HS-5 (cell line): Measurements from ENCODE around the gene LARGE2.

Source experiments
- DNase-seq: peaks from one replicate; pipeline ENCODE4 v3.0.0-alpha.2; 2012; ENCODE audit warnings: low read depth

LARGE2 gene

GRCh38 chr11:45930031-45930794, 7.8 kb downstream of the LARGE2 start:
- no peak for DNase-seq

GRCh38 chr11:45930951-45931570, 8.6 kb downstream of the LARGE2 start:
- no peak for DNase-seq

- DNase-seq: no peak
Observed at GRCh38 chr11:45931739-45932138, 9.3 kb downstream of the LARGE2 start.

GRCh38 chr11:45932217-45932616, 9.8 kb downstream of the LARGE2 start:
- no peak for DNase-seq

- peak; percentile 6 for DNase-seq
Observed at GRCh38 chr11:45933131-45933831, 10.8 kb downstream of the LARGE2 start.

- DNase-seq: no peak
Observed at GRCh38 chr11:45933846-45934579, 11.6 kb downstream of the LARGE2 start.

GRCh38 chr11:45934580-45935318, 12.3 kb downstream of the LARGE2 start:
- no peak for DNase-seq

- DNase-seq: no peak
Observed at GRCh38 chr11:45935349-45936064, 13.1 kb downstream of the LARGE2 start.

- no peak for DNase-seq
Observed at GRCh38 chr11:45936511-45937054, 14.1 kb downstream of the LARGE2 start.

- no peak for DNase-seq
Observed at GRCh38 chr11:45937916-45938315, 15.5 kb downstream of the LARGE2 start.

- DNase-seq: no peak
Observed at GRCh38 chr11:45939836-45940235, 17.4 kb downstream of the LARGE2 start.

- no peak for DNase-seq
Observed at GRCh38 chr11:45941285-45941684, 18.8 kb downstream of the LARGE2 start.

GRCh38 chr11:45942381-45942780, 19.9 kb downstream of the LARGE2 start:
- no peak for DNase-seq

GRCh38 chr11:45945397-45945999, 23.0 kb downstream of the LARGE2 start:
- no peak for DNase-seq

GRCh38 chr11:45947885-45948284, 25.4 kb downstream of the LARGE2 start:
- DNase-seq: no peak

- DNase-seq: no peak
Observed at GRCh38 chr11:45948356-45948755, 25.9 kb downstream of the LARGE2 start.

GRCh38 chr11:45949992-45950407, 27.5 kb downstream of the LARGE2 start:
- DNase-seq: no peak

- no peak for DNase-seq
Observed at GRCh38 chr11:45959851-45960250, 37.4 kb downstream of the LARGE2 start.

GRCh38 chr11:45960387-45961095, 38.1 kb downstream of the LARGE2 start:
- no peak for DNase-seq
